A673 (cell line): ENCODE data around the gene PARM1.

Experiments
- CTCF ChIP-seq: fragments of 300-800, 200-600 bp; sonication (generic); conservative IDR thresholded peaks from 2 replicates; pipeline ENCODE4 v1.5.1; 2017; ENCODE audit warnings: low read depth, mild to moderate bottlenecking, antibody characterized with exemption, low read length, moderate library complexity, mixed read lengths
- EZH2 ChIP-seq: fragments of 200-600 bp; sonication (generic); IDR thresholded peaks from 2 replicates; pipeline ENCODE4 v1.6.1; 2017; ENCODE audit warnings: borderline replicate concordance, low read depth, mild to moderate bottlenecking, mixed read lengths, antibody characterized with exemption, low read length; ENCODE audit not compliant: poor library complexity, severe bottlenecking

DNA sequence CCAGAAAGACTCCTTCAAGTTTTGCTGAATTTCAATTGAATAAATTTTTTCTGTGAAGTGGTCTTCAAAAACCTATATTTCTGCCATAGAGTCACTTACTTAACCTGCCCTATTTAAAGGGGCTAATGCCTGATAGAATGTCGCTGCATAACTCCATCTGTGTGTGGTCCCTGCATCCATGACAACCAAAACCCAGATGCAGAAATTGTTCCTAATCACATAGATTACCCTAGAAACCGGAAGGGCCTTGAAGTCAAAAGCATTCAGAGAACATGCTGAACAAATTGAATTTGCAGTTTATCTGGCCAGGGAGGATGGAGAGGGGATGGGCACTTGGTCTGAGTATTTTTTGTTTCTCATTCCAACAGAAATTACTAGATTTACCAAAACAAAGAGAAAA lies 1.5 kb upstream of the PARM1 start:
- TF ChIP-seq CTCF = no peak
- TF ChIP-seq EZH2 = no peak
